IPS-NIHi11 (cell line): ENCODE measurements around the gene KCNQ1.
A peak's percentile ranks its signal among the peaks of the same experiment; 100 is the strongest.

Experiments used
- DNase-seq: peaks from one replicate; pipeline ENCODE4 v3.0.0; 2012; ENCODE audit warnings: mixed read lengths, low spot score

Gene KCNQ1

GRCh38 chr11:2766166-2766565 lies 321.4 kb downstream of the KCNQ1 start:
- no peak for DNase-seq

GRCh38 chr11:2767071-2767470 lies 322.3 kb downstream of the KCNQ1 start:
- DNase-seq: no peak

DNA sequence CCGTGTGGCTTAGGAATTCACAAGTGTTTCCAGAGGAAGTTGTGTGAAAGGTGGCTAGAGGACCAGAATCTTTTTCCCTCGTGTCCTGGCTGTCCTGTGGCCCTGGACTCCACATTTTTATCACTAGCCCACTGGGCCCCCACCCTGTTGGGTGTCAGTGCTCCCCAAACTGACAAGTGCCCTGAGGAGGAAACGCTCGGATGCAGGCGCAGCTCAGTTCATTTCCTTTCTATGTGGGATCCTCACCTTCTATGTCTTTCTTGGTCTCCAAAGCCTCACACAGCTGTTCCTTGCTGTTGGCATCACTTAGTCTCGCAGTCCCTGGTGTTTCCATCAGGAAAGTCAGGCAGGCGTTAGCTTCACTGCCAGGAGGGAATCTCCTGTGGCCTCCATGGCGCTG lies 323.0 kb downstream of the KCNQ1 start:
- DNase-seq: no peak

DNA sequence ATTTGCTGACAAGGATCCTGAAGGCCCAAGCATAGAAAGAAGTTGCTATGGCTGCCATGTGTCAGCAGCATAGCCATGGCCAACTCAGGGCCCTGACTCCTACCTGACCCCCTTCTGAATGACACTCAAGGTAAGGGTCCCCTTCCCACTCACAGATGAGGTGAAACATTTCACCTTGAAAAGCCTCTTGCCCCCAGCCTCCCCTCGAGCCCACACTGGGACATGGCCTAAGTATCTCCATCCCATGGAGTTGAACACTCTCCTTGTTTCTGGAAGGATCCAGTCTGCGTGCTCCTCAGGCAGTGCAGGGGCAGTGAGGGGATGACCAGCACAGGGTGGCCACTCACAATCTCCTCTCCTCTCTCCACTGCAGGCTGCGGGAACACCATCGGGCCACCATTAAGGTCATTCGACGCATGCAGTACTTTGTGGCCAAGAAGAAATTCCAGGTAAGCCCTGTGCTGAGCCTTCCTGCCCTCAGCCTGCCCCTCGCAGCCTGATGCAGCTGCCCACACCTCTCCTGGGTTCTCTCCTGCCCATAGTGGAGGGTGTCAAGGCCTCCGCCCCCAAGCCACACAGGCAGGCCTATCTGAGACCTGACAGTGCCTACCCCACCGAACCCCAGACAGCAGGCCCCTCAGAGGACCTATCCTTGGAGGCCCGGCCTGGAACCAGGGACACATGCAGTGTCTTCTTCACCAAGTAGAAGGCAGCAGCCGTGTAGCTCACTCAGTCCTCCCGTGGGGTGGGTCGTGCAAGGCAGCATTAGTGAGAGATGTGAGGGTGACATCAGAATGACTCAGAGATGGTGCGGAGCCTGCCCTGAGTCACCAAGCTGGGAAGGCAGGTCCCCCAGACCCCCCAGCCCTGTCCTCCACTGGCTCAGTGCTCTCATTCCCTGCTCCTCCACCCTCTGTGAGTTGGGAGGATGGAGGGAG lies 323.9 kb downstream of the KCNQ1 start:
- no peak for DNase-seq

- DNase-seq: no peak
Measured at GRCh38 chr11:2769409-2770095, 324.7 kb downstream of the KCNQ1 start.

GRCh38 chr11:2770096-2770751 lies 325.4 kb downstream of the KCNQ1 start:
- no peak for DNase-seq

GRCh38 chr11:2770761-2771301 lies 326.0 kb downstream of the KCNQ1 start:
- DNase-seq: no peak

GRCh38 chr11:2771758-2772466 lies 327.1 kb downstream of the KCNQ1 start:
- no peak for DNase-seq

- no peak for DNase-seq
Measured at GRCh38 chr11:2772544-2773031, 327.8 kb downstream of the KCNQ1 start.

GRCh38 chr11:2774173-2775082 lies 329.6 kb downstream of the KCNQ1 start:
- peak; percentile 8 for DNase-seq

DNA sequence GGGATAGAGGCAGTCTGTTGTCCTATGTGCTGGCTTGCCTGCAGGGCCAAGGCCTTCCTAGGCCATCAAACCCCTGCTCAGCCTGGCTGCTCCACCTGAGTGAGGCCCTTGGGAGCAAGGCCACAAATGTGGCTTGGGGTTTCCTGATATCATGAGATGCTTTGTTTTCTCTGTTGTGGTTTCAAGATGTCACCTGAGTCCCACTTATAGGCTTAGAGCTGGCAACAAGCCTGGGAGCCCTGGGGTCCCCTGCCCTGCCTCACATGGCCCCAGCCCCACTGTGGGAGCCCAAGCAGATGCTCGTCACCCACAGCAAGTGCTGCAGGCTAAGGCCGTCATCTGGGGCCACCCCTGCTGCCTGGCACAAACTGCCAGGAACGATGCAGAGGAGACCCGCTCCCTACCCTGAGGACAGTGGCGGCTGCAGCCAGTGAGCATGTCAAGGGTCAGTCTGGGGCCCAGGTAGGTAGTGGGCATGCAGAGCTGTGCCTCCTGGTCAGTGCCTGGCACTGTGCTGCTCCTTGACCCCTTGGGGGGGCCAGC lies 330.3 kb downstream of the KCNQ1 start:
- DNase-seq: no peak

DNA sequence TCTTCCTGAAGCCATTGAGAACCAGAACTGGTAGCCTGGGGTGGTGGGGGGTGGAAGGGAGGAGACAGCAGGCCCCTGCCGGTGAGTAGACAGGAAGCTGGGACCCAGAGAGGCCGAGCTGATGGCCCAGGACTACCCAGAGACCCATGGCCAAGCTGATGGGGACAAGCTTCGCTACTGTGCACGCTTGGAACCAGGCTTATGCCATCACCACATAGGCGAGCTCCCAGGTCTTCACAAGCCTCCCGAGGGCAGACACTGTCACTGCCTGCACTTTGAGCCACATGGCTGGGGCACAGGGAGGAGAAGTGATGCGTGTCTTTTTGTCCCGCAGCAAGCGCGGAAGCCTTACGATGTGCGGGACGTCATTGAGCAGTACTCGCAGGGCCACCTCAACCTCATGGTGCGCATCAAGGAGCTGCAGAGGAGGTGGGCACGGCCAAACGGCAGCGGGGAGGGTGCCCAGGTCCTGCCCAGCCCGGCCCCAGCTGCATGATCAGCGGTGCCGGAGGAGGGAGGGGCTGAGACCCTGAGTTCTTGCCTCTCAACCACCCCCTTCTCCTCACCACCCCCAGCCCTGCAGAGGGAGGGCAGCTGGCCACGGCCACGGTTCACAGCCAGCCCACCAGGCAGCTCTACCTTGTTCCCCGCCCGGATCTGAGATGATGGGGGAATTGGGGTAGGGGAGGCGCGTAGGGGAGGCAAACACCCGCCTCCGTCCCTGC lies 331.0 kb downstream of the KCNQ1 start:
- no peak for DNase-seq

DNA sequence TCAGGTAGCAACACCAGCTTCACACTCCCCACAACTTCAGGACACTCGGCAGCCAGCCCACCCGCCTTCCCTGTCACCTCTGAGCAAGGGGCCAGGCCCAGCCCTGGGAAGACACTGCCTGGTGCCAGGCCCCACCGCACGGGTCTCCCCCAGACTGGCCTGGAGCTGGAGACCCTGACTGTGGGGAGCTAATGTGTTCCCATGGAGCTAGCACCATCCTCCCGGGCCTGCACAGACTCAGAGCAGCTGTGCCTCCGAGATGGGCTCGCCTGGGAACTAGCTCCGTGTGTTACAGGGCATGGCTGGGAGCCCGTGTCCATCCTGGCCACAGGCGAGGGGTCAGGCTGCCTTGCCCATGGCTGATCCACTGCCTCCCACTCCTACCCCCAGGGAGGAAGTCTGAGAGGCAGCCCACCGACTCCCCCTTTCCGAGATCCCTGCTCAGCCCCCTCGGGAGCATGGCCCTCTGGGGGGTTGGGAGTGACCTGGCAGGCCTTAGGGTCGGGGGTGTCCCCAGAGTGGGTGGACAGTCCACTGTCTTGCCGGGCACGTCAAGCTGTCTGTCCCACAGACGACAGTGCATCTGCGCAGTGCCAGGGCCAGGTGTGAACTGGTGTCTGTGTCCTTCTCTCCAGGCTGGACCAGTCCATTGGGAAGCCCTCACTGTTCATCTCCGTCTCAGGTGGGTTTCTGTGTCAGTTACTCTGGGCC lies 331.7 kb downstream of the KCNQ1 start:
- DNase-seq: peak; percentile 13

DNA sequence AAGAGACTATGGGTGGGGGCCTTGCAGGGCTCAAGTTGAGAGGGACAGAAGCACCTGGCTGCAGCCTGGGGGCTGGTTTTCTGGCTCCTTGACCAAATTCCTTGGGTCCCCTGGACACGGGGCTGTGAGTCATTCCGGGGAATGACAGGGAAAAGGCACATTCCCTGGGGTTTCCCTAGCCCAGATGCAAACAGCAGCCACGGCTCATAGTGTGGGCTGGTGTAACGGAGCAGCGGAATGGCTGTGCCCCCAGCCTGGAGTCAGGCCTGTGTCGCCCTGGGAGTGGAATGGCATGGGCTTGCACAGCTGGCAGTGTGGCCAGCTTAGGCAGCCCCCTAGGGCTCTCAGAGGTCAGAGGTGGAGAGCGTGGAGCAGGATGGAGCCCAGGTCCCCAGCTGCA lies 332.6 kb downstream of the KCNQ1 start:
- DNase-seq: peak; percentile 32

DNA sequence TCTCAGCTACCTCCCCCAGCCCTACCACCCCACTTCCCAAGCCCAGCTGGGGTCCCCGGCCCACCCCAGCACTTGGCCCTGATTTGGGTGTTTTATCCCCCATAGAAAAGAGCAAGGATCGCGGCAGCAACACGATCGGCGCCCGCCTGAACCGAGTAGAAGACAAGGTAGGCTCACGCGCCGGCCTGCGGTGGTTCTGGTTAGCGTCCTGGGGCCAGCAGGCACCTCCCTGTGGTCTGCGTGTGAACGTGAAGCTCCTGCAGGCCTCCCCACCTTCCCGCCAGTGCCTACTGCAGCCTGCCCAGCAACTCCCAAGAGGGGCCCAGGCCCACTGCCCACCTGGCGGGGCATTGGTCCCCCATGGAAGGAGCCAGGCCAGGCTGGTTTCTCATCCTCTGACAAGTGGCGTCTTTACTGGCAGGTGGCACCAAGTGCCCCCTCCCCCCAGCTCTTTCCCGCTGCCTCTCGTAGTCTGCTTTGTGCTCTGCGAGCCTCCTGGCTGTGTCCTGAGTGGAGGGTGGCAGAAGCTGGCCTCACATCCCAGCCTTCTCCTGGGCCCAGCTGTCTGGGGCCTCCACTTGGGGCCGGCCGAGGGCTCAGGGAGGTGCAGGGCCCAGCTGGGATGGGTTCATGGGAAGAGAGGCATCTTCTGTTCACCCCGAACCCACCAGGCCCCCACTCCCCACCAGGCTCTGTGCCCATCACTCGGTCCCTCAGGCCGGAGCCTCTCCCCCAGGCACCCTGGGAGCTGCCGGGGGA lies 333.2 kb downstream of the KCNQ1 start:
- DNase-seq: peak; percentile 7

DNA sequence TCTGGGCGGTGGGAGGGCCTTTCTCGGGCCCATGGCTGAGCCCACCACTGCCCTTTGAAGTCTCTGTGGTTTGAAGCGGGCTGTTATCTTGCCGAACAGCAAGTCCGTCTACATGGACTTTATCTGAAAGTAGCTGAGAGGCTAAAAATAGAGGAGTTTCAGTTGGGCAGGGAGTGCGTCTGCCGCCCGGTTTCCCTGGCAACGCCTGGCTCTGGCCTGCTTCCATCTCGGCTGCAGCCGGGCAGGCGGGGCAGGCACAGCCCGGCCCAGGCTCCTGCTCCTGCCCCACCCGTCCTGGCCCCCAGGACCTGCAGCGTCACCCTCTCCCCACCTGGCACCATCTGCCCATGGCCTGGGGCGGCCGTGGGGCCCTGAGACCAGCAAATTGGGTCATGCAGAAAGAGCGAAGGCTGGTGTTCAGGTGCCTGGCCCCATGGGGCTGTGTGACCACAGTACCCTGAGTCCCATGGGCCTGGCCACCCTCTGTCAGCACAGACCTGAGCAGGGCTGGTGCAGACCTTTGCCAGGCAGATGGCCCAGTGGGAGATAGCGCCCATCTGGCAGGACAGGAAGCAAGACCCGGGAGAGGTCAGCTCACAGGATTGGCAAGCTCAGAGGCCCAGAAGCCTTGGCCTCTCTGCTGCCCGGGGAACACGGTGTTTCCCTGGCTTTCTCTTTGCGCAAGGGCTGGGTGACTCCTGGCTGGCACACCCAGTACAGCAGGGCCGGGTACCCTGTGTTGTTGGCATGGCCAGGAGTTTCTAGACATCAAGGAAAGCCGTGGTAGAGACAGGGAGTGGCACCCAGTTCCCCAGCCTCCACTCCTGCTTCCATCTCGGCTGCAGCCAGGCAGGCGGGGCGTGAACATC lies 334.1 kb downstream of the KCNQ1 start:
- peak; percentile 67 for DNase-seq

- DNase-seq: no peak
Measured at GRCh38 chr11:2779499-2779980, 334.7 kb downstream of the KCNQ1 start.
